ENCODE data around the gene AKAP17A. TPM values are rescaled to one million over a fixed set of nuclear protein-coding genes. Genes with fewer than 3 reads are reported as not detected.

The AKAP17A gene
- total RNA-seq, 2 donors from 2014 or later: 37.3 to 39.0 TPM

DNA sequence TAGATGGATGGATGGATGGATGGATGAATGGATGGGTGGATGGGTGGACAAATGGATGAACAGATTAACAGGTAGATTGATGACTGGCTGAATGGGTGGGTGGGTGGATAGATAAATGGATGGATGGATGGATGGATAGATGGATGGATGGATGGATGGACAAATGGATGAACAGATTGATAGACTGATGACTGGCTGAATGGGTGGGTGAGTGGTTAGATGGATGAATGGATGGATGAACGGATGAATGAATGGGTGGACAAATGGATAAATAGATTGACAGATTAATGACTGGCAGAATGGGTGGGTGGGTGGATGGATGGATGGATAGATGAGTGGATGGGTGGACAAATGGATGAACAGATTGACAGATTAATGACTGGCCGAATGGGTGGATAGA lies 13.6 kb upstream of the AKAP17A start:
- DNase-seq (no peak), ATAC-seq (no peak)
- intact Hi-C loops (cut with DNase I, micrococcal nuclease): no loop called here

DNA sequence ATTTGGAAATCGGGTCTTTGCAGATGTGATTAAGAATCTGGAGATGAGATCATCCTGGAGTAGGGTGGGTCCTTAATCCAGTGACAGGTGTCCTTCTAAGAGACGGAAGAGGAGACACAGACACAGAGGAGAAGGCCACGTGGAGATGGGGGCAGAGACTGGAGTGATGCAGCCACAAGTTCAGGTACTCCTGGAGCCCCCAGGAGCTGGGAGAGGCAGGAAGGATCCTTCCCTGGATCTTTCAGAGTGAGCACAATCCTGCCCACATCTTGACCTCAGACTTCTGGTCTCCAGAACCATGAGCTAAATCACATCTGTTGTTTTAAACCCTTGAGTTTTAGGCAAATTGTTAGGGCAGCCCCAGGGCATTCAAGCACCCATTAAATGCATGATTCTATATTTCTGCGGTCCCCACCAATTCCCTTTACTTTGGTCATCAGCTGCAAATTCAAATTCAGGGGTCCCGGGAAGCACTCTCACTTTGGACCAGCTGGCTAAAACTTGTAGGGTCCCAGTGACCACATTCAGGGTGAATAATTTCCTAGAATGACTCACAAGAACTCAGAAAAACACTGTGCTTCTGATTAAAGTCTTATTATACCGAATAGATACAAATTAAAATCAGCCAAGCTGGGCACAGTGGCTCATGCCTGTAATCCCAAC lies 12.8 kb upstream of the AKAP17A start:
- intact Hi-C loops (cut with DNase I, micrococcal nuclease): no loop called here

DNA sequence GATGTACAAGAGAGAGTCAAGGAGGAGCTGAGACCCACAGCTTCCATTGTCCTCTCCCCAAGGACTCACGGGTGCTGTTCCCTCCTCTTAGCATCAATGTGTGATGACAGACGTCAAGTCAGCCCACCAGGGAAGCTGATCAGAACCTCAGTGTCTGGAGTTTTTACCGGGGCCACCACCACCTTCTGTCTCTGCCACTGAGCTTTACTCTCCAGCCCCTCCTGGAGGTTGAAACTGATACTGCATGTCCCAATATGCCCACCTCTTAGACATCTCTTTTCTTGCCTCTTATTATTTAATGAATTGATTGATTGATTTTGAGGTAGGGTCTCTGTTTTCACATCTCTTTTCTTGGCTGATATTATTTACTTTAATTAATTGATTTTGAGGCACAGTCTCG lies 10.3 kb upstream of the AKAP17A start:
- intact Hi-C loops (cut with DNase I, micrococcal nuclease): no loop called here
- DNase-seq: peak in 1 of 2 donors; percentile 63

More for the DNA sequence above, 12.8 kb upstream of the AKAP17A start:
- ATAC-seq: no peak
- DNase-seq: no peak

DNA sequence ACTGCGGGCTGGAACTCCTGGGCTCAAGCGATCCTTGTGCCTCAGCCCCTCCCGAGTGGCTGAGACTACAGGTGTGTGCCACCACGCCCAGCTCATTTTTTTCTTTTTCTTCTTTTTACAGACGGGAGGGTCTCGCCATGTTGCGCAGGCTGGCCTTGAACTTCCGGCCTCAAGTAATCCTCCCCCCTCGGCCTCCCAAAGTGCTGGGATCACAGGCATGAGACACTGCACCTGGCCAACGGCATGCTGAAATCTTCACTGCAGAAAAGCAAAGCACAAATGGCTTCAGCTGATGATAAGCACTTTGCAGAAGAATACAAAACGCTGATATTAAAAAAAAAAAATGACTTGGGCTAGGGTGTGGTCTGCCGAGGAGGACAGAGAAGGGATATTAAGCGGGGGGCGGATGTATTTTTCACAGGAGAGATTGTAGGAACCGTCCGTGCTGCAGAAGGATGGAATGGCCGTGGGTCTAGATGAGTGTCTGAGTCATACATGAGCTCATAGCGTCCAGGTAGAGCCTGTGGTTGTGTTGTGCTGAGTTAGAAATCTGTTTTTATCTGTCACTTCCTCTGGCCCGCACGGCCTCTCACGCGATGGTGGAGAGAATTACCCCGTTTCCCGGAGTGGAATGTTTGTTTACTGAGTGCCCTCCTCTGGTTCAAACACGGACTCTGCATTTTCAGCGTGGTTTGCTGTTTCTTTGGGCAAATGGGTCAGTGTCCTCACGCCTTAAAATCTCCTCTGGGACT lies 8.5 kb upstream of the AKAP17A start:
- intact Hi-C loops (cut with DNase I, micrococcal nuclease): no loop called here
- ATAC-seq (no peak), DNase-seq (no peak)

More for the DNA sequence above, 10.3 kb upstream of the AKAP17A start:
- ATAC-seq: peak; percentile 60

DNA sequence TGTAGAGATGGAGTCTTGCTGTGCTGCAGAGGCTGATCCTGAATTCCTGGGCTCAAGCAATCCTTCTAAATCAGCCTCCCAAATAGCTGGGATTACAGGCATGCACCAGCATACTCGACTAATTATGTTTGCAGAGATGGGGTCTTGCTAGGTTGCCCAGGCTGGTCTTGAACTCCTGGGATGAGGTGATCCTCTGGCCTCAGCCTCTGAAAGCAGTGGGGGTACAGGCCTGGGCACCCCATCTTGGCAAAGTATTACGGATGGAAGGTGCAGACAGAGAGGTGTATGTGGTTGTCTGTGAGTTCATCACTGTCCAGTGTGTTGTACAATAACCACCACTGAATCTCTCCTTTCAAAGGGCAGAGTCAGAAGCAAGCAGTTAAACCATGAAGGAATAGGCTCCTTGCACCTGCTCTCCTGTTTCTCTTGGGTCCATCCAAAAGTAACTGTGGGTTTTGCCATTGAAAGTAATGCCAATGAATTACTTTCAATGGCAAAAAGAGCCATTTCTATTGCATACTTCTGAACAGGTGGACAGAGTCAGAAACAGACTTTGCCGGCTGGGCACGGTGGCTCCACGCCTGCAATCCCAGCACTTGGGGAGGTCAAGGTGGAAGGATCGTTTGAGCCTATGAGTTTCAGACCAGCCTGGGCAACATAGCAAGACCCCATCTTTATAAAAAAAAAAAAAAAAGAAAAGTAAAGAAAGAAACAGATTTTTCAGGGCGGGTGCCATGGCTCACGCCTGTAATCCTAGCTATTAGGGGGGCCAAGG lies 7.0 kb upstream of the AKAP17A start:
- no peak for ATAC-seq

DNA sequence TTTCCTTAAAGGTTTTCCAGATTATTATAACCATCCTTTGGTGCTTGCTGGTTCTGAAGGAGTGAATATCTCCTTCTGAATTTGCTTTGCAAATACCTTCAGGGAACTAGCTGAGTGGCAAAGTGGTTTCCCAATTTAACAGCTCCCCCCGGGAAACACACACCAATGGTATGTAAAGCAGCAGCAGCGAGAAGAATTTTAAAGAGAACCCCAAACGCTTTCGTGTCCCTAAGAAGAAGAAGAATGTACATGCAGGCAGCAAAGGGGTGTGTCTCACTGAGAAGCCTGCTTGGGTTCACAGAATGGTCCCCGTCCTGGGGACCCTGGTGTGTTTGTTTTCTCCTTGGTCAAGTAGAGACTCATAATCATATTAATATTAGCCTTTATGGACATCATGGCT lies 4.2 kb upstream of the AKAP17A start:
- DNase-seq (no peak), ATAC-seq (no peak)
- intact Hi-C loops (cut with DNase I, micrococcal nuclease): no loop called here

More for the DNA sequence above, 7.0 kb upstream of the AKAP17A start:
- no peak for DNase-seq
- intact Hi-C loops (cut with DNase I, micrococcal nuclease): no loop called here

GRCh38 chrX:1589356-1590130 lies 1.9 kb upstream of the AKAP17A start:
- intact Hi-C loops (cut with DNase I, micrococcal nuclease): loop anchor here in 1 of 2 donors (10.0 kb wide), 1 partner anchor 135 kb away; the partner anchor contains the start of gene ASMTL
- ATAC-seq (no peak), DNase-seq (no peak)

DNA sequence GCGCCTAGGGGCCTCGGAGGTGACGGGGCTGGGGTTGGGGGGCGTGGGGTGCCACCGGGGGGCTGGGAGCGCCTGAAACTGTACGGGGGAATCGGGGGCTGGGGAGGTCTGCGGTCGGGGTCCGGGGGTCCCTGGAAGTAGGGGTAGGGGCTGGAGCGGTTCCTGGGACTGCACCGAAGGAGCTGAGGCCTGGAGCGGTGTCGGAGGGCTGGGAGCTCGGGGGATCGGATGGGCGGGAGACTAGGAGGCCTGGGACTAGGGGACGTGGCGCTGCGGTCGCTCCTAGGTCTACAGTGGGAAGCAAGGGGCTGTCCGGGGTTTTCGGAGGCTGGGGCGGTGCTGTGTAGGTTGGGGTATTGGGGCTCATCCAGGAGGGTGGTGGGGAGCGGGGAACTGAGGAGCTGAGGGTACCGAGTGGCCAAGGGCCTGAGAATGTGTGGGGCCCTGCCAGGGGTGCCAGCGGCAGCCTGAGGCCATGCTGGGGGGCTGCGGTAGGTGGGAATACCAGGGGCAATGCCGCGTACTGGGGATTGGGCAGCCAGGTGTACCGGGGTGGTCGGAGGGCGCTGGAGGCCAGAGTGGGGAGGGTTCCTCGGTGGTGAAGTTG lies 562 bp downstream of the AKAP17A start:
- ATAC-seq (peak; percentile 25), DNase-seq (peak in 1 of 2 donors; percentile 50)
- intact Hi-C loops (cut with DNase I, micrococcal nuclease): loop anchor here in 1 of 2 donors (10.0 kb wide), 1 partner anchor 137 kb away; the partner anchor contains the start of gene ASMTL

- DNase-seq (peak in 1 of 2 donors; percentile 47), ATAC-seq (peak; percentile 44)
- intact Hi-C loops (cut with DNase I, micrococcal nuclease): loop anchor here in 1 of 2 donors (10.0 kb wide), 1 partner anchor 138 kb away; the partner anchor contains the start of gene ASMTL
These were observed 1.2 kb downstream of the AKAP17A start for GRCh38 chrX:1592470-1593142.

DNA sequence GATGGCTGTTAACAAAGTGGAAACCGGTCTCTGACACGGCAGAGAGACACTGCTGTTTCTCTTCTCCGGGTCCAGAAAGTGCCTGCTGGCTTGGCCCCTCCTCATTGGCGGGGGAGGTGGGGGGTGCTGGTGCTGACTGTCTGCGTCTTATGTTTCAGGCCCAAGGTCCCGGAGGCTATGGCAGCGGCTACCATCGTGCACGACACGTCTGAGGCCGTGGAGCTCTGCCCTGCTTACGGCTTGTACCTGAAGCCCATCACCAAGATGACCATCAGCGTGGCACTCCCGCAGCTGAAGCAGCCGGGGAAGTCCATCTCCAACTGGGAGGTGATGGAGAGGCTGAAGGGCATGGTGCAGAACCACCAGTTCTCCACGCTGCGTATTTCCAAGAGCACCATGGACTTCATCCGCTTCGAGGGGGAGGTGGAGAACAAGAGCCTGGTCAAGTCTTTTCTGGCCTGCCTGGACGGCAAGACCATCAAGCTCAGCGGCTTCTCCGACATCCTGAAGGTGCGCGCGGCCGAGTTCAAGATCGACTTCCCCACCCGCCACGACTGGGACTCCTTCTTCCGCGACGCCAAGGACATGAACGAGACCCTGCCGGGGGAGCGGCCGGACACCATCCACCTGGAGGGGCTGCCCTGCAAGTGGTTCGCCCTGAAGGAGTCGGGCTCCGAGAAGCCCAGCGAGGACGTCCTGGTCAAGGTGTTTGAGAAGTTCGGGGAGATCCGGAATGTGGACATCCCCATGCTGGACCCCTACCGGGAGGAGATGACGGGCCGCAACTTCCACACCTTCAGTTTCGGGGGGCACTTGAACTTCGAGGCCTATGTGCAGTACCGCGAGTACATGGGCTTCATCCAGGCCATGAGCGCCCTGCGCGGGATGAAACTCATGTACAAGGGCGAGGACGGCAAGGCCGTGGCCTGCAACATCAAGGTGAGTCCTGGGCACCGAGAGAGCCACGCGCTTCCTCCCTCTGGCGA lies 2.2 kb downstream of the AKAP17A start:
- intact Hi-C loops (cut with DNase I, micrococcal nuclease): loop anchor here in 1 of 2 donors (10.0 kb wide), 1 partner anchor 139 kb away; the partner anchor contains the start of gene ASMTL
- ATAC-seq: no peak

DNA sequence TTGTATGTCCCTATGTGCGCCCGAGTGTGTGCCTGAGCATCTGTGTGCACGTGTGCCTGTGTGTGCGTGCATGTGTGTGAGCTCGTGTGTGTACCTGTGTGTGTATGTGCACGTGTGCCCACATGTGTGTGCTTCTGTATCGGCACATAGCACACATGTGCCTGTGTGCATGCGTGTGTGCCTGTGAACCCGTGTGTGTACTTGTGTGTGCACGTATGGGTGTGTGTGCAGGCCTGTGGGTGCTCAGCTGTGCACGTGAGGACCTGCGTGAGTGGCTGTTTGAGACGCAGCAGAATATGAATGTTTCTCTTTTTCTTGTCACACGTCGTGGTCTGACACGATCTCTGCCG lies 4.3 kb downstream of the AKAP17A start:
- intact Hi-C loops (cut with DNase I, micrococcal nuclease): loop anchor here in 1 of 2 donors (10.0 kb wide), 1 partner anchor 141 kb away; the partner anchor contains the start of gene ASMTL
- ATAC-seq (no peak), DNase-seq (no peak)

More for the DNA sequence above, 2.2 kb downstream of the AKAP17A start:
- no peak for DNase-seq

- no peak for ATAC-seq
- intact Hi-C loops (cut with DNase I, micrococcal nuclease): loop anchor here in 1 of 2 donors (10.0 kb wide), 1 partner anchor 142 kb away; the partner anchor contains the start of gene ASMTL
- no peak for DNase-seq
These were observed 5.4 kb downstream of the AKAP17A start for GRCh38 chrX:1596676-1597344.

GRCh38 chrX:1597345-1598020 lies 6.1 kb downstream of the AKAP17A start:
- intact Hi-C loops (cut with DNase I, micrococcal nuclease): loop anchor here in 1 of 2 donors (10.0 kb wide), 1 partner anchor 143 kb away; the partner anchor contains the start of gene ASMTL
- DNase-seq (no peak), ATAC-seq (no peak)

GRCh38 chrX:1598021-1598875 lies 6.8 kb downstream of the AKAP17A start:
- DNase-seq (no peak), ATAC-seq (peak; percentile 66)
- intact Hi-C loops (cut with DNase I, micrococcal nuclease): loop anchor here in 1 of 2 donors (10.0 kb wide), 1 partner anchor 143 kb away; the partner anchor contains the start of gene ASMTL

Measured in left colon (tissue), 2 donors.